ENCODE measurements around the gene GJA5.

- no peak for TF ChIP-seq EP300 (IDR thresholded peaks at IDR 0.05; ENCODE audit: borderline replicate concordance)
- TF ChIP-seq REST (IDR thresholded peaks at IDR 0.05; ENCODE audit: low read depth): no peak
- TF ChIP-seq YY1 (IDR thresholded peaks at IDR 0.05; ENCODE audit: low read depth): no peak
- no peak for TF ChIP-seq RAD21 (IDR thresholded peaks at IDR 0.05; ENCODE audit: low read depth)
- TF ChIP-seq FOXM1 (IDR thresholded peaks at IDR 0.05; ENCODE audit: borderline replicate concordance, low read depth): no peak
- TF ChIP-seq MAX (IDR thresholded peaks at IDR 0.05): no peak
- TF ChIP-seq CEBPB (IDR thresholded peaks at IDR 0.05): no peak
- no peak for TF ChIP-seq TAF1 (IDR thresholded peaks at IDR 0.05; ENCODE audit: low read depth)
- TF ChIP-seq USF1 (IDR thresholded peaks at IDR 0.05): no peak
- no peak for TF ChIP-seq CREB1 (IDR thresholded peaks at IDR 0.05; ENCODE audit: low read depth)
- TF ChIP-seq ZBTB7A (IDR thresholded peaks at IDR 0.05; ENCODE audit: low read depth): no peak
- TF ChIP-seq TCF12 (IDR thresholded peaks at IDR 0.05; ENCODE audit: low read depth): no peak
- no peak for TF ChIP-seq EGR1 (IDR thresholded peaks at IDR 0.05)
- no peak for TF ChIP-seq NFIC (IDR thresholded peaks at IDR 0.05)
These were observed 38.3 kb upstream of the GJA5 start for GRCh38 chr1:147798731-147799130.

Data from Ishikawa (cell line).